SIG-M5 (cell line): ENCODE measurements around the gene STEAP3.

Experiments
- DNase-seq: peaks from one replicate; lab custom pipeline; 2025; lab: John Stamatoyannopoulos, UW

STEAP3 gene

DNA sequence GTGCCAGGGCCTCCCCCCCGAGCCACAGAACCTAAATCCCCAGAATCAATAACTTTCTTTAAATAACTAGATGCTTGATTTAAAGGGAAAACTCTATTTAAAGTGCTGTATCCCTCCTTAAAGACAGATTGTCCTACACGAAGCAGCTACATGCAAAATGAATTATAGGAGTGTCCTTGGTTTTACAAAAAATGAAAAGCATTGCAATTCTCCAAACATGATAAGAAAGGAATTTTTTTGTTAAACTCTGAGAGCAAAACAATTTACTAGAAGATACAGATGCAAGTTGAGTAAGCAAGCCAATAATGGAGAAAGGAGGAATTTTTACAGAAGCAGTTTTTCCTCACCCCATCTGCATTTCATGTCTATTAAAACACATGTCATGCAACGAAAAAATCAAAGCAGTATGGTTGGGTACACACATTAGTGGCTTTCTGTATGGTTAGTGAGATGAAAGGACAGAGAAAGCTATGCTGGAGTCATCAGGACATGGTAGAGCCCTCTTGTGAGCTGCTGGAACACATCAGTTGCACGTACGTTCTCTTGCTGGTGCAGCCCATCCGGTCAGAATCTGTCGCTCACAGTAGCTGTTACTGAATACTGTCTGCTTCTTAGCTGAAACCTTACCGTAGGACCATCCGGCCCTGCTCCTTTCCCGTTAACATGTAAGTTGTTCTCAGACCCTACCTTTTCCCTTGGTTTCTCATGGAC, 25.9 kb upstream of the STEAP3 start:
- no peak for DNase-seq

DNA sequence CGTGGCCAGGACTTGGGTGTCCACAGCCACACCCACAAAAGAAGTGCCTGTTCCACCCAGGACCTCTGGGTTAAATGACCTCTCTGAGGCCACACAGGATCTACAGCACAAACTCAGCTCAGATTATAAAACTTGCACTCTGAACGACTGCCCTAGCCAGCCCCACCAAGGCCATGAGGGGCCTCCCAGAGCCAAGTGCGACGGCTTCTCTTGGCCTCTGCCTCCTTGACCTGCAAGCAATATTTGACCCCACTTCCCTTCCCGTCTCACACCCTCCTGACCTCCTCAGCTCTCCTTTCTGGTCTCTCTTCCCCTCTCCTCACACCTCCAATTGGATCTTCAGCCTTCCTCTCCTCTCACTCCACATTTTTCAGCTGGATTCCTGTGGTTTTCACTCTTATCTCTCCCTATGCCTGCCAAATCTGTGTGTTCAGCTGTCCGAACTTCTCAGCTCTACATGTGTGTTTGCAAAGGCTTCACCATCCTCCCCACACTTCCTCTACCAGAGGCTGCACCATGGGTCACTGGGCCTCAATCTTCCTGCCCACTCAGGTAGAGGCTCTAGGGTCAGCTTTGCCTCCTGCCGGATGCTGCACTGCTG, 25.3 kb upstream of the STEAP3 start:
- DNase-seq, result no peak

DNA sequence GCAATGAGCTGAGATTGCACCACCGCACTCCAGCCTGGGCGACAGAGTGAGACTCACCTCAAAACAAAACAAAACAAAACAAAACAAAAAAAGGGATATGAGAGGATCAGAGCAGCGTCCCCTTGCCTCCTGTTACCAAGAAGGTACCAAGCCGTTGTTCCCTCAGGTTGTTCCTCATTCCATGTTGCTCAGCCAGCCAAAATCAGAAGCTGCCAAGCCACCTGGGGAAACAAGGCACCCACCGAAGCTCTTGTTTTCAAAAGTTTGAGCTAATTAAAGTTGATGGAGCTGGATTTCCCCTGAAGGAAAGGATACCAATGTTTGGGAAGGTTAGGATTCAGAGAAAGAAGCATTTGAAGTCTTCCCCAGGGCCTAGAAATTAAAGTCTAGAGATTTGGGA, 21.8 kb upstream of the STEAP3 start:
- no peak for DNase-seq

DNA sequence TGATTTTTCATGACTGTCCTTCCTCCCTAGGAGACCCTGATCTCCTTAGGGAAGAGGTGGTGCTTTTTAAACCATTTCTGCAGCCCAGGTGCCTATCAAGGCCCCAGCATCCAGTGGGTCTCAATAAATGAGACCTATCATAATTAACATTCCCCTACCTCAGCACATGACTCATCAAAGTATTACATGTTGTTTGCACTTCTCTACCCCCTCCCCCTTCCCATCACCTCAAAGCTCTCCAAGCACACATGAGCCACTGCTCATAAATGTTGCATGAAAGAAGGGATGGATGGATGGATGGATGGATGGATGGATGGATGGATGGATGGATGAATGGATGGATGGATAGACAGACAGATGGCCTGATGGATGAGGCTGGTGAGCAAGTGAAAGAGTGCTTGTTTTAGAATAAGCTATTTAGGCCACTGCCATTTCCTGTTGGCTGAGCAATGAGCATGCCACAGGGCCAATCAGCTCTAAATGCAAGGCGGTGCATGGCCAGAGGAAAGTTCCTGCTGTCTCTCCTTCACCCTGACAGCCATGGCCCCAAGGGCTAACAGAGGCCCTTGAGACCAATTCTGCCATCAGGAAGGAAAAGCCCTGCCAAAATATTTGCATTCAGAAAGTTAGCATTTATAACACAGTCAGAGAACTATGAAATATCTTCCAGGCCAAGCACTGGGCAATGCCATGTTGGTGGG, 20.9 kb upstream of the STEAP3 start:
- DNase-seq, result no peak

DNA sequence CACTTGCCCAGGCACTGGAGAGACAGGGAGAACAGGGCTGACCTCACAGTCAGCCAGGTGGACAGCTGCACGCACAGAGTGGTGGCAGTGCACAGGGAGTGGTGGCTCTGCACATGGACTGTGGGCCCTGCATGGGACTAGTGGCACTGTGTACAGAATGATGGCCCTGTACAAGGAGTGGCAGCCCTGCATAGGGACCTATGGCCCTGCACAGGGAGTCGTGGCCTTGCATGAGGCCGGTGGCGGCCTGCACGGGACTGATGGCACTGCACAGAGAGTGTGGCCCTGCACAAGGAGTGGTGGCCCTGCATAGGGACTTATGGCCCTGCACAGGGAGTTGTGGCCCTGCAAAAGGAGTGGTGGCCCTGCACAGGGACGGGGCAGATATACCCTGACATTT, 19.1 kb upstream of the STEAP3 start:
- no peak for DNase-seq

DNA sequence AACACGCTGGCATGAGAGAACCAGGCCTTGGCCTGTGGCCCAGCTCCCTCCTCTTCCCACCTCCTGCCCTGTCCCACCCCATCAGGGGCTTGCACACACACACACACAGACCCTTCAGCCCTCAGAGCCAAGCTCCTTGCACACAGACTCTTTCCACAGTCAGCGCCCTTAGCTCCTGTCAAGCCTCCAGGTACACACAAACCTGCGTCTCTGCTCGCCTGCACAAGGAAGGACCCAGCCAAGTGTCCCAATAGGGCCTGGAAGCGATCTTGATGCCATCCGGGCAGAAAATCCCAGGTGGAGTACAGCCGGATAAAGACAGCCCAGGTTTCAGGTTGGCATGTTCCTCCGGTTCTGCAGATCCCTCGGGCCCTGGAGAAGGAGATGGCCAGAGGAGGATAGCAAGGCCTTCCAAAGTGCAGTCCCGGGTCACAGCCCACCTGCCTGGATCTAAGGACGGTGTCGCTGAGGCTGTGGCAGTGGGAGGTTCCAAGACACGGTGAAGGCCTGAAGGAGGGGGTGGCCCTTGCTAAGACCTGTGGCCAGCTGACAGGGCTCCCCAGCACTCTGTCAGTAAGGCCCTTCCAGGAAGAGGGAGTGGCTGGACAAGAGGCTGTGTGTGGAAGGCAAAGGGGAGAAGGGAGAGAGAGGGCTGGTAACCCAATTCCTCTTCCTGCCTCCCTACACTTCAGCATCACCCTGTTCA, 18.5 kb upstream of the STEAP3 start:
- no peak for DNase-seq

DNA sequence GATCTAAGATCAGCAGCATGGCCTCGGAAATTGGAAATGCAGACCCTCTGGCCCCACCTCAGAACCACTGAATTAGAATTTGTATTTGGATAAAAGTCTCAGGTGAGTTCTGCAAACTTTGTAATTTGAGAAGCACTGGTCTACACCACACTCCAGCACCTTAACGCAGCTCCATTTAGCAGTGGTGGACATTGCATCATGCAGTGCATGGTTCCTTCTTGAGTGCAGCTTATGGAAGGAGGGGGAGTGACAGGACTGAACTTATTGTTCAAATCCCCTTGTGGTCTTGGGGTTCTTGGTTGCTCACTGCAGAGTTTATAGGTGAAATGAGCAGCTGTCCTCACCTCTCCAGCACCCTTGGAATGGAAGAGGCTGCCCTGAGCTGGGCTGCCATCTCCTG, 17.4 kb upstream of the STEAP3 start:
- DNase-seq, result no peak

DNA sequence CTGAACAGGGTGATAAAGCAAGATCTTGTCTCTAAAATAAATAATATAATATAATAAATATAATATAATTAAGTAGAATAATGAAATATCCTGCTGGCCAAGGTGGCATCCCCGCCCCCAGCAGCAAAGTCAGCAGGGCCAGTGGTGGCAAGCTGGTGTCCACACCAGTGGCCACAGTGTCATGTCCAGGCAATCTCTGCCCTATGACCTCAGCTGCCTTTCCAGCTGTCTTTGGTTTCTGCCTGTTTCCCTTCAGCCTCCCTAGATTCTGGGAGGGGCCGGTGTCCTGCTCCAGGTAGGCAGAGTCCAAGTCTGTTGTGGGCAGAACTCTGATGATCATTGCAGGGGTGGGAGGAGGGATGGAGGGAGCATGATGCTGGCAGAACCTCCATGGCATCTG, 16.2 kb upstream of the STEAP3 start:
- no peak for DNase-seq

DNA sequence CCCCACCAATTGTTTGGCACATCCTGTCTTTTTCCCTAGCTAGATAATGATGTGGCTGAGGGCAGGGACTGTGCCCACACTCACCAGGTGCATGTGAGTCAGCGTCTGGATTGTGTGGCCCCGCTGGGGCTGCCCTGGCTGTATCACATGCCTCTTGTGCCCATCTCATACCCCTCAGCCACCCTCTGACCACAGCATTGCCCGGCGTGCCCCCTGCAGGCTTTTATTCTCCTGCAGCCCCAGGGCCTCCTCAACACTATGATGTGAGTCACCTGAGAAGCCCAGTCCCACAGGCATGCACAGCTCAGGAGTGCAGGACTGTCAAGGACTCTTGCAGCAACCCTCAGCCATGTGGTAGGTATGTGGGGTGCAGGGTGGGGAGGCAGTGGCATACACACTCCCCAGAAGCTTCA, 14.8 kb upstream of the STEAP3 start:
- DNase-seq, result no peak

DNA sequence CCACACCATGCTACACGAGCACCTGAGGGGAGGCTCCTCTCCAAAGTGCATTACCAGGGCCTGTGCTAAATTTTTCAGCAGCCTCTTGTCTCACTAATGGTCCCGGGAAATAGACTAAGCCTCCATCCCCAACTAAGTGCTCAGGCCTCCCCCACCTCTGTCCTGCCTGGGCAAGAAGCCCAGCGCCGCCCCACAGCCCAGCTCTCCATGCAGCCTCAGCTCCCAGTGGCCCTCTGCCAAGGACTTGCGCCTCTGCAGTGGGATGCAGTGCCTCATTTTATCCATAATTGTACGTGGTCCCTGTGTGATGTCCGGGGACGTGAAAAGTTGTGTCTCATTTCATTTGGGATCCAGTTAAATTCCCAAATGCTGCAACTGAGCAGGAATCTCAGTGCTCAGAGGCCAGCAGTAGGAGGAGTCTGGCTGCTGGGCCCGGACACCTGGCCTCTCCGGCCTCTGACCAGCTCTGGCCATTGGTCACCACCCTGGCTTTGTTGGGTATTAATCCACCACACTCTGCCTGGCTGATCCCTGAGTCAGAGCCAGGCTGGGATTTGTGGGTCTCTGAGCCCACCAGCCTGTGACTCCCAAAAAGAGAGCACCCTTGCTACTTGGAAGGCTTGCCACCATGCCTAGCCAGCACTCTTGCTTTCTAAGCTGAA, 11.4 kb upstream of the STEAP3 start:
- DNase-seq, result no peak

DNA sequence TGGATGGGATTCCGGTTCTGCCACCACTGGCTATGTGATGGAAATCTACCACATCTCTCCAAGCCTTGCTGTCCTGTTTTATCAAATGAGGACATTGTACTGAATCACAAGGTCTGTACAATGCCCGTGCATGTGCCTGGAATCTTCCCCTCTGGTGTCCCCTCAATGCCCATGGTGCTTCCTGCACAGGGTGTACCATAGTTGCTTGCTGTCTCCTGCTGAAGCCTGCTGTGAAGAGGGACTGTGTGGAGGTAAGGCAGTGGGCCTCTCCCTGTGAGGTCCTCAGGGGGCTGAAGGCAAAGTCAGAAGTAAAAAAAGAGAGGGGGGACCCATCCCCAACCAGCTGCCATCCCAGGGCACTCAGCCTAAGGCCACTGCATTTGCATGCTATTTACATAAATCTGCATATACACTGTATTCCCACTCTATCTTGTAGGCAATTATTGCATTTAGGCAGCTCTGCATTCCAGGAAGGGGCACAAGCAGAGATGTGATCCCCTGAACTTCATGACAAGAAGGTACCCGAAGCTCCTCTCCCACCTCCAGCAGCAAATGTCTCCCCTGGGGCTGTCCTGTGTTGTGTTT, 9.1 kb upstream of the STEAP3 start:
- no peak for DNase-seq

DNA sequence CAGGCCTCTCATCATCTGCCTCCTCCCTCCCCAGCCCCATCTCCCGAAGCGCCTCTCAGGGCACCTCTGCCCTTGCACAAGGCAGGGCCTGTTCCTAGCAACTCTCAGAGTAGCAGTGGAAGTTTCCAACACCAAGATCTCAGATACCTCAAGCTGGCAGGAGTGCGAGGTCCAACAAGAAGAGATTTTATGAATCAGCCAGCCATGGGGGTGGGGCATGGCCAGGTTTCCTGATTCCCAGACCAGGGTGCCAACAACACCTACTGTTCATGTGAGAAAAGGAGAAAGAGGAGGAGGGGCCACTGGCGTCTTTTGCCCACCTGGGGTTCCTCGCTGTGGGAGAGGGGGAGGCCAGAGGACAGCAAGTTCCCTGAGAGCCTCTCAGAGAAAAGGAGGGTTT, 6.6 kb upstream of the STEAP3 start:
- no peak for DNase-seq

DNA sequence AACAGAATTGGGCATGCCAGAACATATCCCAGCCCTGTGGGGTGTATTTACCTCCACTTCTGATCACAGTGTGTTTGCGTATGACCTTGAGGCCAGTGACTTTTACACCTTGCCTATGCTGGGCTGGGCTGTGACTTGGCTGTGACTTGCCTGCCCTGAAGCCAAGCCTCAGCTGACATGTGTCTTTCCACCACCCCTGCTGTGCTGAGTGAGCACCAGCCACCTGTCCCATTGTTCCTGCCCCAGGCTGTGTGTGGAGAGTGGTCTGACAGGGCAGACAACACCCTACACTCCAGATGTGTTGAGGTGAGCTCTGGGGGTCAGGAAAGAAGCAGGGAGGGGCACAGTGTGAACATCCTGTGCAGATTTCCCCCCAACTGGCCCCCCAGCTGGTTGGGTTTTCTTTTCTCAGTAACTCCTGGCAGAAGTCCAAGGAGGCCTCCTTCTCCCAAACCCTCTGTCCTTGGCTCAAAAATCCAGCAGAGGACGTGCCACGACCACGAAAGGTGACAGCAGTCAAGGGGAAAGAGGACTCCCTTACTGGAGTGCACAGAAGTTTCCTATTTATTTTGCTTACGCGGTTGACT, 5.1 kb upstream of the STEAP3 start:
- no peak for DNase-seq

DNA sequence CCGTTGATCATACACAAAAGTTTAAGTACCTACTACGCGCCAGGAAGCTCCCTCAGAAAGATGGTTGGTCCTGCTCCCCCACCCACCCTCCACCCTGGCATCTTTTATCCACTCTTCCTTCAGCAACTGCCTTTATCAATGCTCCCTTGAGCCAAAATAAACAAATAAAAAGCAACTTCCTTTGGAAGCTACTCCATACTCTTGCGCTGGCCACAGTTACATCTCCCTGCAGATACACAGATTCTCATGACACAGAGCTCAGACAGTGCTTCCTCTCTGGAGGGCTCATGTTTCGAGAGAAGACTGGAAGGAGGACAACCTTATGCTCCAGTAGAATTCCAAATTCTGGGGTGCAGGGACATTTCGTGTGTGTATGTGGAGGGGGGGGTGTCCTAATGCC, 3.8 kb upstream of the STEAP3 start:
- no peak for DNase-seq

DNA sequence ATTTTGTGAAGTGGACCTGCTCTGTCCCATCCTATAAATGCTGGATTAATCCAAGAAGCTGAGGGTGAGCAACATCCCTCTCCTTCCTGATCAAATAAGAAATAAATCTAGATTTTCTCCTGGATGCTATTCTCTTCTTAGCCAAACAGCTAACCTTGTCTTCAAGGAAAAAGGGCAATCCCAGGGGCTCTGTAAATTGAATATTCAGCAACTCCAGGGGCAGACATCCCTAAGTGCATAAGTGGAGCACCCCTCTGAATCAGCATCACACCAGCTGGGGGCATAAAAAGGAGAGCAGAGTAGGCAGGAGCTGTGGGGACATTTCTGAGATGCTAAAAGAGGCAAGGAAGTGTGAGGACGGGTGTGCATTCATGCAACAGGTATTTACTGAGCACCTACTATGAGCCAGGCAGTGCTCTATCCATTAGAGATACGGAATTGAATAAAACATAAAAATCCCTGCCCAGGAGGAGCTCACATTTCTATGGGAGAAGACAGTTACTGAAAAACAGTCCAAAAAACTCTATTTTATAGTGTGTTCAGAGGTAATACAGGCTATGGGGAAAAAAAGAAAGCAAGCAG, 2.8 kb upstream of the STEAP3 start:
- DNase-seq, result no peak

DNA sequence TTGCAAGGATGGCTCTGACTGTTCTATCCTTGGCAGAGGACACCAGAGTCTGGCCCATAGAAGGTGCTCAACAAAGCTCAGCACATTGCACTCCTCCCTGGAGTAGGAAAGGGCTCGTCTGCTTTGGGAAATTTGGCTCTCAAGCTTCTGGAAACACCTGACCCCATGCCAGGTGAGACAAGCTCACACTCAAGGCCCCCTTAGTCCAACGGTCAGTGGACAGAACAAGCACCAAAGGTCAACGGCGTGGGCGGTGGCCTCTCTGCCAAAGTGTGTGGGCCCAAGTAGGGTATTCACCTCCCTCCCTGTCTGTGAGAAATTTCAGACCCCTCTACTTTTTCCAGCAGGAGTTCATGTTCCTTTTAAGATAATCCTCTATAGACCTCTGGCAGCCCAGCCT, 2.0 kb upstream of the STEAP3 start:
- no peak for DNase-seq

DNA sequence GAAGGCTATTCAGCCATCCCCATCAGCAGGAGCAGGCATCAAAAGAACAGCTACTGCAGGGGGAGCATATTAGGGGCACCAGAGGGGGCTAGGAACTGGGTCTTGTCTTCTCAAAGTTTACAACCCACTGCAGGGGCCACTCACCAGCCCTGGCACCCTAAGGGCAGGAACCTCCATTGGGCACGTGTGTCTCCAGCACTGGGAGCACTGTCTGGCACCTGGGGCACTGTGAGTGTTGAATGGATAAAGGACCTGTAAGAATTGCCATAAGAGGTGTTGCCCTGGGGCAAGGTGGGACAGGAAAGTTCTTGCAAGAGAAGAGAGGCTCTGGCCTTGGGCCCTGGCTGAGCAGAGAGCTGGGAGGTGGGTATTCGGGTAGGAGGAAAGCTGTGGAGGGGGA, 1.4 kb upstream of the STEAP3 start:
- DNase-seq, result no peak

DNA sequence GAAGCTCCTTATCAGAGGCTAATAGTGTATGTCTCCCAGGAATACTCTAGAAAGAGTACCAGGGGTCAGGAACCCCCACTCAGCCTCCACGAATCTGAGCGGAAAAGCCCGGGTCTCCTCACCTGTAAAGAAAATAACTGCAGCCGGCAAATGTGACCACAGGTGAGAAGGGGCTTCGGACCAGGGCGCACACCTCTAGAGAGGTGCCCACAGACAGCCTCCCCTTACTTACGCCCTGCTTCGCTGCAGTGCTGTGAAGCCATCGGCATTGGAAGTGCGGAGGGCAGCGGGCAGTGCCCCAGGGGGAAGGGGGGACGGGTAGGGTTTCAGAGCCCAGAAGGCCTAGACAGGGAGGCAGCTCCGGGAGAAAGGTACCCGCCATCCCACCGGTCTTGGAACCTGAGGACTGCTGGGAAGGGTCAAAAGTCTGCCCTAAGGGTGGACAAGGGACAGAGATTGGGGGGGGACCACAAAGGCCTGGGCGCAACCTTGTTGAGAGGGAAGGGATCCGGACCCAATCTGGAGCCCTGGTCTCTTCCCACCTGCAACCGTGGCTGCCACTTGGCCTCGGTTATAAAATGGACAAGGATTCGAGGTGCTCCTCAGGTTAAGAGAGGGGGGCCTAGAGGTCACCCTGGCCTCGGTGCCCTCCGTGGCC, 642 bp upstream of the STEAP3 start:
- no peak for DNase-seq

DNA sequence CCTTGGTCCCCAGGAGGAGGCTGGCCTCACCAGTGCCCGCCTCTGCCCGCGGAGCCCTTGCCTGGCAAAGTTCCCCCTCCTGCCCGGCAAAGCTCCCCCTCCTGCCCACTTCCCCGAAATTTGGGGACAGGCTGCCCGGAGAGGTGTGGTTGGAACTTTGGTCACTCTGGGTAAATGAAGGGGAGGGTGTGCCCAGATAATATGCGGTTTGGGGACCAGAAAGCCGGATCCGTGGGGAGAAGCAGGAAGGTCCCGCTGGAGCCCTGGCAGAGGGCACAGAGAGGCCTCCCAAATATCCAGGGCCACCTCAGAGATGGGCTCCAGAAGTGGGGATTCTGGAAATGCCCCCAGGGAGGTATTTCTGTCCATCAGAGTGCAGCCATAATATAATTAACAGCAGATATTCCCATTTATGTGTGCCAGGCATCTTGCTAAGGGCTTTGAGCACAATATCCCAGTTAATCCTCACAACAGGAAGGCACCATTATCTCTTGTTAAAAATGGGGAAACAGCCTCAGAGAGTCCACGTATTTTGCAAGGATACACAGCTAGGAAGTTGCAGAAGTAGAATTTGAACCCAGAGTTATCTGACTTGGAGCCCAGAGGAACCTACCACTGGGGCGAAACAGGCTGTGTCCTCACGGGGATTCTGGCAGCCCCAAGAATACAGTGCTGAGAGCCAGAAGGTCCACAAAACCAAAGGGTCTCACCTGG, 914 bp downstream of the STEAP3 start:
- DNase-seq, result no peak
